Head of caudate nucleus (tissue), 42 donors: ENCODE data around the gene RAB3GAP2.
"Not testable (repeated sequence)": the region's sequence is repeated elsewhere in the genome, so short reads cannot be mapped to it uniquely, and the experiment has no call there.

Source experiments
- DNase-seq, 42 donors: peaks; one replicate each; pipeline versions ENCODE4 v3.0.0 to v3.0.0-alpha.2; 2020 to 2021; ENCODE audit warnings: mixed read lengths in 7 of 42
- intact Hi-C: fragments of 100-400 bp; cut with DNase I; formaldehyde crosslinking; loops from one replicate; pipeline ENCODE4 v1.15.0; 2022

The RAB3GAP2 gene

DNA sequence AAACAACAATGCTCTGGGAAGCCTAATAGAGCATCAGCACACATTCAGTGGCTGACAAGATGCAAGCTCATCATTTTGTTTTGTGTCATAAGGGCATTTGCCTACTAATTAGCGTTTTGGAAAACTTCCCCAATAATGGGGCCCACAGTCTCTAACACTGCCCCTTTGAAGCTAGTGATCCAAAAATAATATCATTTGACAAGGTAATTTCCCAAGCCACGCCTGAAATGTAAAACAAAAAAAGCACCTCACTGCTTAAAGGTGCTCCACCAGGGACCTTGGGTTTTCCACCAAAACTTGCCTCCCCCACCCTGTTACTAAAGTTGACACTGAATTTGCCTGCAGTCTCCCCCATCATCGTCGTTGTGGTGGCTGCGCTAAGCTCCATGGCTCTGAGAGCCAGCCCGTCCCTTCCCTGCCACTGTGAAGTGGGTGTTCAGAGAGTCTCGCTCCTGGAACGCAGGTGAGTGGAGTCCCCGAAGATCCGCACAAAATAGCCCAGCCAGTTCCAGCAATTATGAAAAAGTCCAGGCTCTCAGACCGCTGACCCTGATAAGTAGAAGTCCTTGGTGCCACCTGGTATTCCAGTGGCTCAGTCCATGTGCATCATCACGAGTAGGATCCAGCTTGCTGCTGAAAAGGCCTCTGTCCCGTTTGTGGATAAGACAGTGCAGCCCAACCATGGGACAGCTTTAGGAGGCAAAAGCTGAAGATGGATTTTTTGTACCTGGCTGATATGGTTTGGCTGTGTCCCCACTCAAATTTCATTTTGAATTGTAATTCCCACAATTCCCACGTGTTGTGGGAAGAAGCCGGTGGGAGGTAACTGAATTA, 52.2 kb downstream of the RAB3GAP2 start:
- no peak for DNase-seq
- intact Hi-C loops: no loop called here

DNA sequence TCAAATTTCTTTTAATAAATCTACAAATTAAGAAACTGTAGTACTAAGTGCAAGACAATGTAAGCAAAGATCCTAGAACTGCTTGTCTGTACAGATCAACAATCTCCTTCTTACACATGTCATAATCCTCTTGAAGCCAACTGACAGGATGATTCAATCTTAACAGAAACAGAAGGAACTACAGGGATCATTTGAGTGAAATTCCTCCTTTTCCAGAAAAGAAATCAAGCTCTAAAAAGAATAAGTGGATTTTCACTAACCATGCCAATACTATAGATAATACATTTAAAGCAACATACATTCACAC, 53.2 kb downstream of the RAB3GAP2 start:
- intact Hi-C loops: no loop called here
- DNase-seq: no peak

DNA sequence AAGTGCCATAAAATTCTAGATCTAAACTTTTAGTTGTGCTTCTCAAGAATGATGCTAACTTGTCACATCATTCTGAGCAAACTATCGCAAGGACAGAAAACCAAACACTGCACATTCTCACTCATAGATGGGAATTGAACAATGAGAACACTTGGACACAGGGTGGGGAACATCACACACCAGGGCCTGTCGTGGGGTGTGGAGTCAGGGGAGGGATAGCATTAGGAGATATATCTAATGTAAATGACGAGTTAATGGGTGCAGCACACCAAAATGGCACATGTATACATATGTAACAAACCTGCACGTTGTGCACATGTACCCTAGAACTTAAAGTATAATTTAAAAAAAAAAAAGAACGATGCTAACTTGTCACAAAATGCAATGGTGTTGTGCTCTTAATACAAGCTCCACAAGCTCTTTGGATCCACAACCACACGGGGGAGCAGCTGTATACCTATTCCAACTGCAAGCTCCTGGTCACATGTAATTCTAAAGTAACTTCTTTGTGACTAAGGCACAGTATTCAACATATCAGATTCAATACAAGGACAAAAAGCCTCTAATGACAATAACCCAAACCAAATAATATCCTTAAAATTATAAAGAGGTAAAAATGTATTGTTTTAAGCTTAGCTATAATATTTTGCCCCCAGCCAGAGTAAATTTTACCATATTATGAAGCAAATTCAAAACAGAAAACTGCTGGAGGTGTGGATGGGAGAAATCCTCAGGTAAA, 53.7 kb downstream of the RAB3GAP2 start:
- peak; percentile 9 to 85 (median 70) for DNase-seq
- intact Hi-C loops: not testable (repeated sequence)

DNA sequence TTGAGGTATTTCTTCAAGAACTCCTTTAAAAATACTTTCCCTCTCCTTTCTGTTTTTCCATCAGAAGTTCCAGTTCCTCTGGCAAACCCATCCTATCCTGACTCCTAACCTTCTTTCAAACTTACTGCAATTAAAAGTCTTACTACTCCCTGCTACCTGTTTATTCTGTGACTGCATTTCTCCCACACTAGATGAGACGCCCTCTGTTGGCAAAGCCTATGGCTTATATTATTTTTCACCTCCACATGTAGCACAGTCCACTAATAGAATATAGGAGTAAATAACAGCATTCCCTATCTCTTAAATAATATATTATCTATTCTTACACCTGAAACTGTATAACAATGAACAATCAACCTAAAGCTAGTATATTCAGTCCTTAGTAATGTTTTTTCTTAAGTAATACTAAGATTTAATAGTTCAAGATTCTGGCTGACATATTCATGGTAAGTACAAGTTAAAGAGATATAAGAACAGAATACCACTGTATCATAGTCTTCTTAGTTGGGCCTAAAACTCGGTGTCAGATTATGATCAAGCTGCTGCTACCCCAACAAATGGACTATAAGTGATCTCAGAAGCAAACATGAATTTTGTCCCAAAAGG, 54.8 kb downstream of the RAB3GAP2 start:
- intact Hi-C loops: no loop called here
- no peak for DNase-seq

DNA sequence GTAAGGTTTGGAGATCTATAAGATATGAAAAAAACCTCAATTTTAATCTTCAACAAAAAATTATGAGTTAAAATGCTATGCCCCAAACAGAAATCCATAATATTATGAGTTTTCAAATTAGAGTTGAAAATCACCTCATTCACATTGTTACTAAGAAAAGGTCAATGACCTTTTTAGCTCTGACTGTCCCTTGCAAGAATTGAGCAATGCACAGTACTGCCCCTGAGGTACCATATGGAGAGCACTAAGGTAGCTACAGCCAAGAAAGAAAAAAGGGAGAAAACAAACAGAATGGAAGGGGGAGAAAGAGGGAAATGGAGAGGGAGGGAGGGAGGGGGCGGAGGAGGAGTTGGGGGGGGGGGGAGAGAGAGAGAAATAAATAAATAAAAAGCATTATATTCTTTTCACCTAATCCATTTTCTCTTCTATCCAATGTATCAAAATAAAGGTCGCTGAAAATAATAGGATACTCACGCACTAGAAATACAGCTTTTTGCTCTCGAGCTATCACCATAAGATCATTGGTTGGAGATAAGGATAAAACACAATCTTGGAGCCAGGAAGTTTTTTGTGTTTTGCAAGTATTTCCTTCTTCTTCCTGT, 58.8 kb downstream of the RAB3GAP2 start:
- intact Hi-C loops: no loop called here
- no peak for DNase-seq

DNA sequence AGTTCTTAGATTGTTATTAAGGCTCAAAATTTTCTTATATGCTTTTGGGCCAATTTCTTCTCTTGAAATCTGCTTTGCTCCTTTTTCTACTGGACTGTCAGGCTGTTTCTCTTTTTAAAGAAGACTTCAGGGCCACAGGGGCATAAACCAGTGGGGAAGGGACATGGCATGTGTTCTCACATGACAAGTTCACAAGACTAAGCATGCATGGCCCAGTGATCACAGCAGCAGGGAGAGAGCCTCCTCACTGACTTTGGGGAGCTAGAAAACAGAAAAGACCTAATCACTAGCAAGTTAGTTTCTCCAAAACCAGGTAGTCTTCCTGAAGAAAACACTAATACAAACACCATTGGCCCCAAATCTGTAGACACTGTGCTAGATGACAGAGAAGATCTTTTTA, 64.8 kb downstream of the RAB3GAP2 start:
- no peak for DNase-seq
- intact Hi-C loops: no loop called here

DNA sequence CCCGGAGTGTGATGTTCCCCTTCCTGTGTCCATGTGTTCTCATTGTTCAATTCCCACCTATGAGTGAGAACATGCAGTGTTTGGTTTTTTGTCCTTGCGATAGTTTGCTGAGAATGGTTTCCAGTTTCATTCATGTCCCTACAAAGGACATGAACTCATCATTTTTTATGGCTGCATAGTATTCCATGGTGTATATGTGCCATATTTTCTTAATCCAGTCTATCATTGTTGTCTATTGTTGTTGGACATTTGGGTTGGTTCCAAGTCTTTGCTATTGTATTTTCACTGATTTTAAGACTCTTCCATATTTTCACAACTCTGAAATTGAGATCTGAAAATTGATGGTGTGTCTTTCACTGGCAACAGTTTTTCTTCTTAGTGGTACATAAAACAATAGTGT, 67.5 kb downstream of the RAB3GAP2 start:
- intact Hi-C loops, DNase-seq: not testable (repeated sequence)

DNA sequence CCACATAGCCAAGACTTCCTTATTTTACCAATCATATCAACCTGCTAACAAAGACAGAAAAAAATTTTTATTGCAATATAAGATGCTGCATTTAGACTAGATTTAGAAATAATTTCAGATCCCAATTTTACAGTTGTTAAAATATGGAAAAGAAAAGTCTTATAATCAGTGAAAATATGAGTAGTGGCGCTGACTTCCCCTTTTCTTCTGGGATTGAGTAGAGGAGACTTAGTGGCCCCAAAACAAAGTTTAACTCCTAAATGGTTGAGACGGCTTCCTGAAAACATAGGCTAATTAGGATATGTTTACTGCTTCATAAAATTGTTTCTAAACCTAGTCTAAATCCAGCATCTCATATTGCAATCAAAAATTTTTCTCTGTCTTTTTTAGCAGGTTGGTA, 68.4 kb downstream of the RAB3GAP2 start:
- DNase-seq: no peak

DNA sequence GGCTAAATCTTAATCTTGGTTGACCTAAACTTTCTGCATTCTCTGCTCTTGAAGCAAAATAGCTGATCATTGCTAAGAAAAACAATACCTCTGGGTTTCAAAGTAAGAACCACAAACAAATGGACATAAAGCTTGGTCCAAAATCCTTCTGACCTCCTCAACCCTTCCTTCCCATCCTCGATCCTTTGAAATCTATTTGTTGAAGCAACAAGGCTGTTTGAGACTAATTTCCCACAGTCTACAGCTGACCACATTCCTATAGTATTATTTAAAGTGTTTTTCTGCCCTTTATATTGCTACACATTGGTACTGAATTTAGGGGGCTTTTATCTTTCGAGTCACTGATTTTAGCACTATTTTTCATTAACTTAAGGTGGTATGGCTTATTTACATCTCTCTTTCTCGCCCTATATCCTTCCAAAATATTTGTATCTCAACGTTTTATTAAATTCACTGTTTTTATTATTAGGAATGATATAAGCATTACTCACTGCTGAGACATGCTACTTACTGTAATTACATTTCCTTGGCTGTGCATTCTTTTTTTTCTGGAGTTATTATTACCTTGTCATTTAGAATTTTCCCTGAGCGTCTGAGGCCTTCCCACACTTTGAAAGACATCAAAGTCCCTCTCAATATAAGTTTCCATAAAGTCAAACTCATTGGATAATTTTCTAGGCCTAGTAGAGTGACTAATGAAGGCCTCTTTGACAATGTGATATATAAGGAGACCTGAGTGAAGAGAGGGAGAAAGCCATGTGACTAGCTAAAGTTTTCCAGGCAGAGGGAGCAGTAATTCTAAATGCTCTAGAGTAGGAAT, 73.9 kb downstream of the RAB3GAP2 start:
- peak in 2 of 42 donors; percentile 2 to 6 for DNase-seq

More for the DNA sequence above, 68.4 kb downstream of the RAB3GAP2 start:
- intact Hi-C loops: no loop called here

DNA sequence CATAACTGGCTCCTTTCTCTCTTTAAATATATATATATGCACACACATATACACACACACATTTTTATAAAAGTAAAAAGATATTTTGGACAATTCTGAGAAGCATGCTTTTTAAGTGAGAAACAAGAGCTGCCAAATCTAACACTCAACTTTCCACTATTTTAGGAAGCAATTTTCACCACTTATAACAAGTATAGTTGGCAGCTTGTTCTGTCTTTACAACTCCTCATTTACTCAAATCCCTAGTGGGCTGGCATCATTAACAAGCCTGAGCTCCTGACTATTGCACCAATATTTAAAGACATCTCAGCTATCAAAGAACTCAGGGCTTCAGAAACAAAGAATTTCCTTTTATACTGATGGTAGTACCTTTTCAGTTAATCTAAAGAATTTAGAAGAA, 76.6 kb downstream of the RAB3GAP2 start:
- DNase-seq: peak in 2 of 42 donors; percentile 18 to 37
- intact Hi-C loops: no loop called here

More for the DNA sequence above, 73.9 kb downstream of the RAB3GAP2 start:
- intact Hi-C loops: no loop called here

DNA sequence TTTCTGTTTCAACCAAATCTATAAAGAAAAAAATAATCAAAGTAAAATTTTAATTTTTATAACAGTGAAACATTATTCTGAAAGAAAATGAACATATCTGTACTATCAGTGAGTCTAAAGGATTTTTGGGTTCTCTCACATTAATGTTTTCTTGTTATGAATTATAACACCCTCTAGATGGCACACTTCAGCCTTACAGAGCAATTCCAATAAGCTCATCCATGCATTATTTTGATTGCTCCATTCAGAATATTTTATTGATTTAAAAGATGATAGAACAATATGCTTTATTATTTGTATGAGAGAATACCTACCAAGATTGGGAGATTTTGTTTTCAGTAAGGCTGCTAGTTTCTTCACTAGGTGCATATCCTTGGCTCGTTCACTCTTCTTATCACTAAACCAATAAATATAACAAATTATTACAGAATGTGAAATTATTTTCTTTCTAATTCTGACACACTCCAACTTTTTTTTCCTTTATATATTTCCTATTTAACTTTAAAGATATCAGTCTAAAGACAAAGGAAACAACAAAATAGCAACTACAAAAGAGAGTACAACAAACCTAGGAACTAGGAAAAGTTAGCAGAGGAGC, 82.4 kb downstream of the RAB3GAP2 start:
- intact Hi-C loops: no loop called here
- DNase-seq: no peak

DNA sequence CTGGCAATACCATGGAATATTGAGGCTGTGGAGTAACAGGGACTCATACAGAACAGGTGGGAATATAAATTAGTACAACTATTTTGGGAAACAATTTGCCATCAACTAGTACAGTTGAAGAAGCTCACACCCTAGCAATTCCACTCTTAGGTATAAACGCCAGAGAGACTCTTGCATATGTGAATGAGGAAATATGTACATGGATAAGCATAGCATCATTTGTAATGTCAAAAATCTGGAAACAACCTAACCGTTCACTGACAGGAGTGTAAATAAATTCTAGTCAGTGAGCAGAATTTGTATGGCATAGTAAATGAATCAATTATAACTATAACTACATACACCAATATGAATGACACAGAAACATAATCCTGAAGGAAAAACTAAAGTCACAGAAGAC, 83.7 kb downstream of the RAB3GAP2 start:
- no peak for DNase-seq
- intact Hi-C loops: no loop called here

DNA sequence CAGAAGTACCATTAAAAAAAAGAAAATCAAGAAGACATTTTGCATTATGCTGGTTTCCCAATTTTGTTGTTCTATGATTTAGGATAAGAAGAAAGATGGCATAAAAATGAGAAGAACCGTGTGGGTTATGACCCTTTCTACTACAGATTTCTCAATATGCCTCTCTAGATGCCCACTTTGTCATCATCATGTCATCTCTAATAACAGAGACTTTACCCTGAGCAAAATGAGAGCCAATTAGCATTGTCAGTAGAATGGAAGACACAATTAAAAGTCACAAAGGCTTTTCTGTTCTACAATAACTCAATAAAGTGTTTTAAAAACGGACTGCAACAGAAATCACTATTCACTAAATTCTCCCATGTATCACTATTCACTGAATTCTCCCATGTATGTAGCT, 85.5 kb downstream of the RAB3GAP2 start:
- intact Hi-C loops: no loop called here
- no peak for DNase-seq

DNA sequence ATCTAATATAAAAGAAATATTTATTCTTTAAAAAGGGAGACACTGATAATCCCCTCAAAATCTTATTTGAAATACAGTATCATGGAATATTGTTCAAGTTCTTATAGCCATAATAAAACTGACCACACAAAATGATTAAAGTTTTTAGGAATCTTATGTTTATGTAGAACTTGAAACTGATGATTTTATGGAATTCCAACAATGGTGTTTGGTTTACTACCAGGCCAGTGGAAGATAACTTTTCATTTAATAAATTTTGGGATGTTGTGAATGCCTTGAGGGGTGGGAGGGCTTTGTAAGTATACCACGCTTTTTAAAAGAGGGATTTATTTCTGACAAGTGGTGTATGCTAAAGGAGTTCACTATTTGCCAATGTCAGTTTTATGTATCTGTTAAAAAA, 87.7 kb downstream of the RAB3GAP2 start:
- intact Hi-C loops: no loop called here
- DNase-seq: no peak

DNA sequence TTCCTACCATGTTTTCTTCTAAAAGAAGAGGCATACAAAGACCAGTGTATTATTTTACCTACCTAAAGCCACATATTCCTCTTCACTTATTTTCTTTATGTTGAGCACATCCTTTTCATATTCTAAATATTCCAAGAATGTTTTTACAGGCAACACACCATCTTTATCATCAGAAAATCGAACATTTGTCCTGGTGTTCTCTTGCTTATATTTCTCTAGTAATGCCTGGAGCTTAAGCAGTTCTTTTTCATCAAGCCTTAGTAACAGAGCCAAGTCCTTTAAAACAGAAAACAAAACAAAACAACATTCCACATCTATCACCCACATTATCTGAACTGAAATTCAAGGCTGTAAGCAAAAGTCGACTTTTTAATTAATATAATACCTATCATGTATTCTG, 89.6 kb downstream of the RAB3GAP2 start:
- intact Hi-C loops: no loop called here

DNA sequence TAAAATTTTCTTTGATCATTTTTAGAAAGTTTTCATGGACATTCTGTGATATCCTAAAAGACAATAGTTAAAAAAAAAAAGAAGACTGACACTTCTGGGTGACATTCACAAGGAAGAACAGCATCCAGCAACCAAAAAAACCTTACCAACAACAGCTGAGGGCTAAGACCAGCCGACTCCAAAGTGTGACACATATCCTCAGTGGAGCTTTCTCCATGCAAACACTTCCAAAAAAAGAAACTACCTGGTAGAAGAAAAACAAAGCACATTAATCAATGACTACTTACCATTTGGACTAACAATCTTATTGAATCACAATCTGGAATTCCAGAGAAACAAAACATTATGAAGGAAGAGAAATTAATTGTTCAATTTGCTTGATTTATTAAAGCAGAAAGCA, 90.1 kb downstream of the RAB3GAP2 start:
- intact Hi-C loops: no loop called here
- DNase-seq: no peak

More for the DNA sequence above, 89.6 kb downstream of the RAB3GAP2 start:
- DNase-seq: no peak

DNA sequence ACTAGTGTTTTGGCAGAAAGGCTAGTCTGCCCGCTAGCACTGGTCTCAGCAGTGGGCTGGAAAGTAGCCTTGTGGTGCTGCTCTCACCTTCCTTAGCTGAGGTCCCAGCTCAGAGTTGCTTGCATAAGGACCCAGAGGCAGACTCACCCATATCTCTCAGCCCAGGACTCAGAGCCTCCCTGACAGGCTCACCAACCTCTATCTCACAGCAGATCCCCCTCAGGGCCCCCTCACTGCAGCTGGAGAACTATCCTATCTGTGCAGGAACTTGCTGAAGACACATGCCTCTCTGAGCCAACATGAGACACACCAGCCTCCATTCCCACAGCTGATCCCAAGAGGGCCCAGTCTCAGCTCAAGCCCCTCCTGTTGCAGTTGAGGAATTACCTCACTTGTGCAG, 95.7 kb downstream of the RAB3GAP2 start:
- intact Hi-C loops: no loop called here
- no peak for DNase-seq

DNA sequence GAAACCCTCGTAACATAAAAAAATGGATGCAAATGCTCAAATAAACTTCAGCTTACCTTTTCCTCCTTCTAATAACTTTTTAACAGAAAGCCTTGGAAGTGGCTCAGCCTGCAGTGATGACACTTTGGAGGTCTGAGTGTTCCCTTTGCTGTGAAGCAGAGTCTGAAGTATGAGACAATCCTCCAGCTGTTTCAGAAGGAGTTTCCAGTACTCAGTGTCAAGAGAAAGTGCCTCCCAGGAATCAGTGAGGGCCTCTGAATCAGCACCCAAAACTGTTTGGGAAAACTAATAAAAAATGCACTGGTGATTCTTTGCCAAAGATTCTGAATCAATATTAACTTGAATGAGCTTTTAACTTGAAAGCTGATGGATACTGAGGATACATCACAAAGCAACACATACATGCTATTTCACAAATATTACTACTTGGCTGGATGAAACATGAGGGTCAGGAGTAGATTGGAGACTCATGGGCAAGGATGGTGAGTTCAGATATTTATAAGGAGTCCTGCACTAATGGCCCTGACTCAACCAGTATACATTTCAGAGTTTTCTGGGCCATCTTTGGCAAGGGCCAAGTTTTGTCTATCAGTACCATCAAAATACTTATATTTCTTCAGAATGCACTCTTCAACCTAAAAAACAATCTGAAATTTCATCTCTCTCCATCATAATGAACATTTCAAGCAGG, 101.3 kb downstream of the RAB3GAP2 start:
- intact Hi-C loops: no loop called here
- no peak for DNase-seq
